GM18498 (cell line): ENCODE measurements around the gene RNPEP.
"Not testable (repeated sequence)": the region's sequence is repeated elsewhere in the genome, so short reads cannot be mapped to it uniquely, and the experiment has no call there.

Source experiments
- ATAC-seq: cut with Tn5 transposase; IDR thresholded peaks from one replicate; pipeline ENCODE4 v1.9.1; 2021; ENCODE audit warnings: mild to moderate bottlenecking, moderate library complexity; ENCODE audit not compliant: unreplicated experiment

Gene RNPEP

GRCh38 chr1:201982623-201983379, at the start of gene RNPEP:
Gene RNPEP (plus strand): TSS chr1:201982648. CDS start chr1:201982667, 19 bp downstream.
- peak; percentile 87 for ATAC-seq

DNA sequence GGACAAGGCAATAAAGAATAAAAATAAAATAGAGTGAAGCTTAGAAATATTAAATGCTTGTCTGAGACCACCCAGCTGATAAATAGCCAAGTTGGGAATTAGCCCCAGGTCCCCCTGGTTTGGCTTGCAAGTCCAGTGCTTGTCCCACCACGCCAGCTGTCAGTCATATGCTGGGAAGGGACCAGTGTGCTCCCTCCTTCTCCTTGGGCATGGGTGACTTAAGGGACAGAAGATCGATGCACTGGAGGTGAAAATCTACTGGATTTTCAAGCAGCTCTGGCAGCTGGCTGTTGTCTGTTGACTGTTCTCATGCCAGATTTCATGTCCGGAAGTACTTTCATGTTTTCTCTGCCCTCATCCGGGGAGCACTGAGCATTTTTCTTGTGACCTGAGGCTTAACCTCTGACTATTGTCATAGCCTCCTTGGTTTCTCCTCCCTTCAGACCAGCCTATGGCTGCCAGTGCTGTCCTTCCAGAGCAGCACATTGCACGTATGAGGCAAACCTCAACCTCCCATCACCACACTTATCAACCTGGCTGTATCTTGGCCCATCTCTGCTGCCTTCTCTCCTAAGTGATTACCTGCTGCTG, 48.5 kb upstream of the RNPEP start:
- ATAC-seq = no peak

GRCh38 chr1:201937624-201938213, 44.7 kb upstream of the RNPEP start:
- no peak for ATAC-seq

DNA sequence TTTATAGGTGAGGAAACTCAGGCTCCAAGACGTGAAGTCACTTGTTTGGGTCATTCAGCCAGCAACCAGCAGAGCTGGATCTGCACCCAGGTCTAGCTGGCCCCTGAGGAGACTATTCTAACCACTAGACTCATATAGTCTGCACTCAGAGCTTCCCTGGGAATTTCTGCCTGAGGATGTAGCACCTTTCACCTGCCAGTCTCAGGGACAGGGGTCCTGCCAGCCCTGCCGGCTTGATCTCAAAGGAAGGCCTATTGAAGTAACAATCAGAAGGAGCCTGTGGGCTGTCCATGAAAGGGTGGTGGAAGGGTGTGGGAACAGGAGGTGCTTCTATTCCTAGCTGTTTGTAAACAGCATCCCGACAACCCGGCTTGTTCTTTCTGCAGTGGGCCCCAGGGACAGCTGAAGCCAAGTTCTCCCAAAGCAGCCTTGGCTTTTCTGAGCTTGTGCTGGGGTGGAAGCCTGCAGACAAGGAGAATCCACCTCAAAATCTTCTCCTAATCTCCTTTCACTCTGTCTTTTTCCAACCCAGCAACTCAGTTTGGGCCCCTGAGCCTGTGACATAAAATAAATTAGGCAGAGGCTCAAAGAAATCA, 43.9 kb upstream of the RNPEP start:
- no peak for ATAC-seq

DNA sequence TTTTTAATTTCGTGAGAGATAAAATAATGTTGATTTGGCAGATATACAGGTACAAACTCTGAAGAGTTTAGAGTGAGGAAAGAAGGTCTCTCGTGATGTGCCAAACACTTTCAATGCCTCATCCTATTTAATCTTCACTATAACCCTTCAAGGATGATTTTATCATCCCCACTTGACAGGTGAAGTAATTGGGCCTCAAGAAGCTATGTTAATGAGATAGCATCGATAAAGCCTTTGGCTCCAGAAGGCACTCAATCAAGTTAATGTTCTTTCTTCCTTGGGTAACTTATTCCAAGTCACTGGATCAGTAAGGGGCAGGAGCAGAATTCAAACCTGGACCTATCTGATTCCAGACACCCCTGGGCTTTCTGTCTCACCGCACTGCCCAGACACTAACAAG, 43.3 kb upstream of the RNPEP start:
- no peak for ATAC-seq

DNA sequence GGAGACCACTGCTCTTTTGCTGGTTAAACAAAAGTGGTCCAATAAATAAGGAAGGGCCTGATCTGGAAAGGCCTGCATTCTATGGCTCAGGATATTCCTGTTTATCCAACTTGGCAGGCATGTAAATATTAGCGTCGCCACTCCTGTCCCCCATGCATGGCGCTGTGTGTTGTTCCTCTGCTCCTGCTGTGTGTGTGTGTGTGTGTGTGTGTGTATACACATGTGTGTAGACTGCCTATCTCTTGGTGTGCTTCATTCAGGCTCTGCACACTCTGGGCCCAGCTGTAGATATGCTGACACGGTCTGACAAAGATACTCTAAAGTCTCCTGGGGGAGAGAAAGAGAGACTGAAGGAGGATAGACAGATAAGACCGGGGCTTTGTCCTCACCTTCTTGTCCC, 42.9 kb upstream of the RNPEP start:
- no peak for ATAC-seq

DNA sequence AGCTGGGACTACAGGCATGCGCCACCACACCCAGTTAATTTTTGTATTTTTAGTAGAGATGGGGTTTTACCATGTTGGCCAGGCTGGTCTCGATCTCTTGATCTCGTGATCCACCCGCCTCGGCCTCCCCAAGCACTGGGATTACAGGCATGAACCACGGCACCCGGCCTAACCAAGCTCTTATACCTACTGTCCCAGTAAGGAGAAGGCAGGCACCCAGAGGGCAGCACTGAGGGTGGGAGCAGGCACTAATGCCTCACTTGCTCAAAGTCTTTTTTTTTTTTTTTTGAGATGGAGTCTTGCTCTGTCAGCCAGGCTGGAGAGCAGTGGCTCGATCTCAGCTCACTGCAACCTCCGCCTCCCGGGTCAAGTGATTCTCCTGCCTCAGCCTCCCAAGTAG, 42.1 kb upstream of the RNPEP start:
- ATAC-seq = not testable (repeated sequence)

- ATAC-seq = no peak
Observed at GRCh38 chr1:201941420-201942128, 40.9 kb upstream of the RNPEP start.

GRCh38 chr1:201942129-201942495, 40.3 kb upstream of the RNPEP start:
- no peak for ATAC-seq

- no peak for ATAC-seq
Observed at GRCh38 chr1:201944002-201944401, 38.4 kb upstream of the RNPEP start.

- no peak for ATAC-seq
Observed at GRCh38 chr1:201944639-201945038, 37.8 kb upstream of the RNPEP start.

GRCh38 chr1:201945157-201945556, 37.3 kb upstream of the RNPEP start:
- ATAC-seq = no peak

GRCh38 chr1:201945863-201946223, 36.6 kb upstream of the RNPEP start:
- ATAC-seq = no peak

DNA sequence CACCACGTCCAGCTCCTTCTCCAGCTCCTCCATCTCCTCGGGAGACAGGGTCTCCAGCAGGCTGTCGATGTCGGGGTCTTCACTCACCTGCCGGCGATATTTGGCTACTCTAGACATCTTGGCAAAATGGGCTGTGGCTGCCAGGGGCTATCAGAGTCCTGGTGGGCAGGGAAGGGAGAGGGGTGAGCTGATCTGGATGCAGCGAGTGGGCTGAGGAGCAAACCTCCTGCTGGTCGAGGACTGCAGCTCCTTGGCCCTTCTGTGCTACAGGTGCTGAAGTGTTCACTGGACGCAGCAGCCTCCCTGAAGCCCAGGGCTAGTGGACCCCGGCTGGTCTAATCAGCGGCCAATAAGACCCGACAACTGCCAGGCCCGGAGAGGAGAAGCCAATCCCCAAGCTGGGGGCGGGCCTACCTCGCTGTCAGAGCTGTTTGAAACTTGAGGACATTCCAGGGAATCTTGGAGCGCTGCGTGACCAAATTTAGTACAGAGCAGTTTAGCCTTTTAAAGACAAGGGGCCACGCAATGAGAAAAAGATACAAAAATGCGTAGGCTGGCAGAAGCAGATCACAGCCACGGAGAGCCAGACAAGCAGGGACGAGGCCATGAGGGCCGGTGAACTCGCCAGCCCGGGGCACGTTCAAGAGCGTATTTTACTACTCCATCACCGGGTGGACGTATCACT, 36.1 kb upstream of the RNPEP start, which contains the start of gene LMOD1:
TSS of gene LMOD1 (minus strand) at position 325 of the 685 bp plus-strand sequence. CDS start at position 117, 208 bp downstream.
- ATAC-seq = no peak

- no peak for ATAC-seq
Observed at GRCh38 chr1:201947697-201948008, 34.8 kb upstream of the RNPEP start.

DNA sequence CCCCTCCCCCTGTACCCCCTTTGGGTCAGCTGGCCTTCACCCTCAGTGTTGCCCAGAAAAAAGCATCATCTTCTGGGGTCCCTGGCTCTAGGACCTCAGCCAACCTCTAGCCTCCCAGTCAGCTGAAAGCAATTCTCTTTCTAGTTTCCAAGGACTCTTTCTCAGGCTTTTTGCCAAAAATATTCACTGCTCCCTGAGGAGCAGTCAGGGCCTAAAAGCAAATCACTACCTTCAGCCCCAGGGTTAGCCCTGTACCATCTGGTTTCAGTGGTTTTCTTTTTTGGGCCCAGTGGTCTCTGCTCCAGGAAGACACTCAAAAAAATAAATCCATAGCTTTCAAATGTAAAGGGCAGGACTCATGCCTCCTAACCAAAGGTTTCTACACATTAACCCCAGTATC, 33.0 kb upstream of the RNPEP start:
- no peak for ATAC-seq

- no peak for ATAC-seq
Observed at GRCh38 chr1:201954263-201955008, 28.0 kb upstream of the RNPEP start.

DNA sequence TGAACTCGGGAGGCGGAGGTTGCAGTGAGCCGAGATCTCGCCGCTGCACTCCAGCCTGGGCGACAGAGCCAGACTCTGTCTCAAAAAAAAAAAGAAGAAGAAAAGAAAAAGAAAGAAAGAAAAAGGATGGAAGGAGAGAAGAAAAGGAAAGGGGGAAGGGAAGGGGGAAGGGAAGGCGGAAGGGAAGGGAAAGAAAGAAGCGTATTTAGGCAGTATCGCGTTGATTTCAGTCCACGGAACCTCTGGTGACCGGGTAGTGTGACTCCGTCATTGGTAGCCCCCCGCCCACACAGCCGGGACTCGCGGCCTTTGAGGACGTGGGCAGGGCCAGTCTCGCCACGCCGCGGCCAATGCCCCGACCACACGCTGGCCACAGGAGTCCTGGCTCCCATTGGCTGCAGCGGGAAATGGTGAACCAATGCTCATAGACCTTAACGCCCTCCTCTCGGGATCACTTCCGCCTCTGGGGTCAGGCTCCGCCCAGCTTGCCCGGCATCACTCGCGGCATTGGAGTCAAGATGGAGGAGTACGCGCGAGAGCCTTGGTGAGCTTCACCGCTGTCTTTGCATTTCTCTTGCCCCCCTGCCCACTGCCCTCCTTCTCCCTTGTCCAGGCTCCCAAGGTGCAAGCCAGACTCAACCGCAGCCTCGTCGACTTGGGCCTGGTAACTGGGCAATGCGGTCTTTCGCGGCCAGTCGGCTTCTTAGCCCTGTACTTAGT, 27.3 kb upstream of the RNPEP start, which contains the start of gene TIMM17A:
TSS of gene TIMM17A (plus strand) at position 495 of the 720 bp plus-strand sequence. CDS start at position 519, 24 bp downstream.
- ATAC-seq = peak; percentile 99

DNA sequence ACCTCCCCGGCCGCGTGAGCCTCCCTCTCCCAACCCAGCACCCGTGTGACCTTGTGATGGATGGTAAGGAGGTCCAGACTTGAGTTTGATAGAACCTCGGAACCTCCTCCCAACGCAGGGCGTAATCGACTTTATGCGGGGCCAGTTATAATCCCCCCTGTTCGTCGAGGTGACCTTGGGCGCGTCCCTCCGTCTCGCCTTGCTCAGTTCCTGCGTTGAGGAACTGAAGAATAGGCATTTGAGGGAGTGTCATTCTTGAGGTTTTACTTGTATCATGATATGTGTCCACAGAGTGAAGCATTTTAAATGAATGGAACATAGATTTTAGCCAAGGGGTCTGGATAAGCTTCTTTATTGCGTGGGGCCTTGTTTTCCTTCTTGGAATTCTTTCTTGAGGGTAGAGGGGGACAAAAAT, 26.7 kb upstream of the RNPEP start:
- peak; percentile 37 for ATAC-seq
